ENCODE measurements around the gene NOS1AP.
"Not testable (repeated sequence)": the region's sequence is repeated elsewhere in the genome, so short reads cannot be mapped to it uniquely, and the experiment has no call there.

NOS1AP gene

GRCh38 chr1:162390396-162391185, 321.1 kb downstream of the NOS1AP start:
- no peak for DNase-seq

- no peak for DNase-seq
Measured at GRCh38 chr1:162391790-162392563, 322.5 kb downstream of the NOS1AP start.

- DNase-seq: no peak
Measured at GRCh38 chr1:162396201-162396906, 326.9 kb downstream of the NOS1AP start.

- DNase-seq: no peak
Measured at GRCh38 chr1:162397039-162397448, 327.6 kb downstream of the NOS1AP start.

DNA sequence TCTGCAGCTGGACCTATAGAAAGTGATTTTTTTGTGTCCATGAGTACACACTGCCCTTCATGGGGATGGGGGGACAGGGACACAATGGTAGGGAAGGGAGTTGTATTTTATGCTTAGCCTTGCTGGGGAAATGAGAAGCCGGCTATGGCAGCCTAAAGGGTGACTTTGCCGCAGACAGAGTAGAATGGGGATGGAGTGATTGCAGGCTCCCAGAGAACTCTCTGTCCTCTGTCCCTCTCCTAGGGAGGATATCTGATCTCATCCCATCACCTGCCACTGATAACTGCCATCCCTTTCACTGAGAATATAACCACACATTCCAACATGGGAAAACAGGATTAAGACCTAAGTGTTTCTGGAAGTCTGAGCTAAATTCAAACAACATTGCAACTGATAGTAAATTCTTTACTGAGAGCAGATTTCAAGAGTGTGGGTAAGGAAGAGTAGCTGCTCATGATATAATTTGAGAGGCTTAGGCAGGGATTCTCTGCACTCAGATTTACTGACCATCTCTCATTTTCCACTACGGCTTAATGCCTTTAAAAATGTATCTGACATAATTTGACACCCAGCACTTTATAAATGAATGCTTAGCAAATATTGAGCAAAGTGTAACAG, 328.6 kb downstream of the NOS1AP start:
- no peak for DNase-seq

DNA sequence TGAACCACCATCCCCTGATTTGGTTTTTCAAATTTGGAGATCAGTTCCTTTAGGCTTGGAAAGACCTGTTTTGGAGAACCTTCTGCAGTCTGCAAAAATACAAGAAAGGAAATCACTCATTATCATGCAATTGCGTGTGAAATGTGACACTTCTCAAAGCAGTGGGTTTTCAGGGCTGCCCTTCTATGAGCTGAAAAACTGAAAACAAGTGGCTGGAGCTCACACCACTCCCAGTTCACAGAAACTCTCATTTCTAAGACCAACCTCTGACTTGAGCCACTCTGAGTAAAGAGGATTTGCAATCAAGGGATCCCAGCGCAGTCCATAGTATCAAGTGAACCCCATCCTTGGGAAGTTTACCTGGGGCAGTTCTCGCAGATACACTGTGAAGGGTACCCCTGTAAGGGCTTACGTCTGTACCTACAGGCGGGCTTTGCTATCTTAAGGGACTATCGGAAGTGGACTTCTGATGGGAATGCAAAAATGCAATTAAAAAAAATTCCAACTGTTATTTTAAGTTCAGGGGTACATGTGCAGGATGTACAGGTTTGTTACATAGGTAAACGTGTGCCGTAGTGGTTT, 329.6 kb downstream of the NOS1AP start:
- no peak for DNase-seq

DNA sequence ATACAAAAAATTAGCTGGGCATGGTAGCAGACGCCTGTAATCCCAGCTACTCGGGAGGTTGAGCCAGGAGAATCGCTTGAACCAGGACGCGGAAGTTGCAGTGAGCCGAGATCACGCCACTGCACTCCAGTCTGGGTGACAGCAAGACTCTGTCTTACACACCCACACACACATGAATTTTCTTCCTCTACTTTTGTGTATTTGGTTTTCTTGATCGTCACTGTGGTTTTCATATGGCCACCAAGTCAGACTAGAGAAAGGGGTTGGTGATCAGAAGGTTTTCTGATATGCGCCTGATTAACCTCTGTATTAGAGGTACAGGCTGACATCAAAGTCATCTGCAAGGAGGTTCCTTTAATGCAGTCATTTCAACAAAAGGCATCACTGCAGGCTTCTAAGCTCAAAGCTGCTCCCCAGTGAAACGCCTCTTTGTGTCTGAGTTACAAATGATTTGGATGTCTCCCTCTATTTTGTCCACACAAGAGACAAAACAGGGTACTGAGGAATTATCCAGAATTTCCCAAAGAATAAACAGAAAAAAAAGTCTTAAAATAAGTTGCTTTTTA, 331.4 kb downstream of the NOS1AP start:
- no peak for DNase-seq

DNA sequence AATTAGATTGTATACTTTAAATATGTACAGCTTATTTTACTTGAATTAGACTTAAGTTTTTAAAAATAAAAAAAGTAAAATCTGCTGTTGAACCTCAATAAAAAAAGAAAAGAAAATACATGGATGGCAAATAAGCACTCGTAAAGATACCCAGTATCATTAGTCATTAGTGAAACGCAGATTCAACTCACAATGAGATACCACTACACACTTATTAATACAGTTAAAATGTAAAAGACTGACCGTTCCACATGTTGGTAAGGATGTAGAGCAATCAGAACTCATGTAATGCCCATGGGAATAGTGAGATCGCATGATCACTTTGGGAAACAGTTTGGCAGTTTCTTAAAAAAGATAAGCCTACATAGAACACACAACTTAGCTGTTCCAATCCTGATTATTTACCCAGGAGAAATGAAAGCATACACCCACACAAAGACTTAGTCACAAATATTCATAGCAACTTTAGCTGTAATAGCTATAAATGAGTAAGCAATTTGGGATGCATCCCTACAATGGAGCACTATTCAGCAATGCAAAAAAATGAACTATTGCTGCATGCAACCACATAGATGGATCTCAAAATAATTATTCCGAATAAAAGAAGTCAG, 335.2 kb downstream of the NOS1AP start:
- DNase-seq: no peak

DNA sequence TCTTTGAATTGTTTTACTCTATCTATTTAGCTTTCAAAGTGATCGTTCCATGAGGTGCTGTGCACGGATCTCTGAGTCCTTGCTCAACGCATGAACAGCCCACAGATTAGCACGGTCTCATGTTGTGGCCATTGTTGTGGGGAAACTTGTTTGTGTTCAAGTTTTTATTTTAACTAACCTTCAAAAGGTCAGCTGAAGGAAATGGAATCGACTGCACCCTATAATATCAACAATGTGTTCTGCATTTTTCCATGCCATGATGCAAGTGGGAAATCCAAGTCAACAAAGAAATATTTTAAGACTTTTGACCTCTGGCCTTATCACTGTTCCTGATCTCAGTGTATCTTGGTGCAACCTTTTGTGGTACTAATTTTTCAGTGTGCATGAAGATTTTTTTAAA, 336.3 kb downstream of the NOS1AP start:
- no peak for DNase-seq

- no peak for DNase-seq
Measured at GRCh38 chr1:162406811-162407210, 337.3 kb downstream of the NOS1AP start.

- no peak for DNase-seq
Measured at GRCh38 chr1:162407539-162407938, 338.0 kb downstream of the NOS1AP start.

DNA sequence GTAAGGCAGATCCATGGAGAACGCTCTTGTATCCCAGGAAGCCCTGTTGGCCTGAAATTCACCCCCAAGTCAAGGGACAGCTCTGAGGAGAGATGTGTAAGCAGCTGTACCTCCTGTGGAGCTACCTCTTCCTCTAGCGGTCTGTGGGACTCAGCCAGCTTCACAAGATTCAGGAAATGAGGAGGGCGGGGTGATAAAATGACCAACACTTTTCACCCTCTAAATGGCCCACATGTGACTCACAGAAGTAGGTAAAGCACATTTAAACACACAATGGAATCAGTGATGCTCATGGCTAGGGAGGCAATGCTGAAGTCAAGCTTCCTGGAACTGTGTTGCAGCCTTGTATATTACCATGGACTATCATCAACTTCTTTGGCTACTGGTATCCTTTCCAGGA, 342.5 kb downstream of the NOS1AP start, which contains the start of gene SH2D1B:
SH2D1B (minus strand) TSS at position 135 of the 400 bp plus-strand sequence; CDS start at position 15, 120 bp downstream.
- DNase-seq: no peak

DNA sequence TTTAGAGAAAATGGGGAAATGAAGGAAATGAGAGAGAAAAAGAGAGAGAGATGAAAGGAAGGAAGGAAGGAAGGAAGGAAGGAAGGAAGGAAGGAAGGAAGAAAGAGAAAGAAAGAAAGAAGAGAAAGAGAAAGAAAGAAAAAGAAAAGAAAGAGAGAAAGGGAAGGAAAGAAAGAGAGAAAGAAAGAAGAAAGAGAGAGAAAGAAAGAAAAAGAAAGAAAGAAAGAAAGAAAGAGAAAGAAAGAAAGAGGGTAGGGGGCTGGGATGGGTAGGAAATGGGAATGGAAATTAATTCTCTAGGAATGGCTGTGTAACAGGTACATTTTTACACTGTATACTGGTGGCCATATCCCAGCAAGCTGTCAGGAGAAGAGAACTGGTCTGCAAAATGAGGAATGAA, 346.7 kb downstream of the NOS1AP start:
- DNase-seq: no peak

DNA sequence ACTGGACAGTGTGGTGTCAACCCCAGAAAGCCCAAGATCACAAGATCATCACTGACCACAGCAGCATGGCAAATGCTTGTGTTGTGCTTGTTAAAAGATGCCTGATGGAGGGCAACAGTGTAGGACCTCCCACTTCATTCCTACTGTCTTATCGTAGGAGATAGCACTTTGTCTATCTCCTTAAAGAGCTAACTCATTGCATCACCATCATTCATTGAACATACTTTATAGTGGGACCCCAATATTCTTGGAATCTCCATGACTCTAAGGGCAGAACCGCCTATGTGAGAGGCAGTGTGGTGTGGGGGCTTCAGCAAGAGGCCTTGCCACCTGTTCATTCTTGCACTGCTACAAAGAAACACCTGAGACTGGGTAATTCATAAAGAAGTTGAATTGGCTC, 347.4 kb downstream of the NOS1AP start:
- DNase-seq: no peak

DNA sequence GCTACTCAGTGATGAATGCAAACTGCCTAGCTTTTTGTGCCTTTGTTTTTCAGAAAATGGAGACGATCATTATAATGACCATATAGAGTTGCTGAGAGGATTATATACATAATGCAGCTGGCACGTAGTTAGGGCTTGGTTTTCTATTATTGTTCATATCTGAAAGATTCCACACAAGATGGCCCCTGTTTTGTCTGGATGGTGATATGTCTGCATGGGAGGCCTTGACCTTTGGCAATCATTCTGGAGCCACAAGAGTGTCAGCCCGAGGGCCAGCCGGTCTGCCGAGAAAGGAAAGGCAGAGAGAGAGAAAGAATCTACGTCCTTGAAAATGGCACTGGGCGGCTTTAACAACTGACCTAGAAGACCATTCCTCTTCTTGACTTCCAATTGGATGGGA, 348.2 kb downstream of the NOS1AP start:
- no peak for DNase-seq

GRCh38 chr1:162418584-162418983, 349.1 kb downstream of the NOS1AP start:
- not testable (repeated sequence) for DNase-seq

GRCh38 chr1:162419450-162419931, 350.0 kb downstream of the NOS1AP start:
- not testable (repeated sequence) for DNase-seq
